Spinal cord (tissue), 10 donors: ENCODE measurements around the gene CUX1. TPM values are rescaled to one million over a fixed set of nuclear protein-coding genes. Genes with fewer than 3 reads are reported as not detected.
A peak's percentile ranks its signal among the peaks of the same experiment; 100 is the strongest.
"Not testable (repeated sequence)": the region's sequence is repeated elsewhere in the genome, so short reads cannot be mapped to it uniquely, and the experiment has no call there.

Source experiments
- DNase-seq, 6 donors: peaks; one replicate each; pipeline versions ENCODE4 v3.0.0 to v3.0.0-alpha.2; 2013 to 2015; ENCODE audit warnings: low spot score in 6 of 6, low read depth in 4 of 6
- H3K27ac ChIP-seq: one replicate; pipeline ENCODE4 v1.5.1; 2013; ENCODE audit warnings: low read depth, low read length, control low read depth
- H3K27me3 ChIP-seq: one replicate; pipeline ENCODE4 v1.6.1; 2013; ENCODE audit warnings: low read length; ENCODE audit not compliant: control insufficient read depth, insufficient read depth
- H3K36me3 ChIP-seq: one replicate; pipeline ENCODE4 v1.6.1; 2013; ENCODE audit warnings: low read length; ENCODE audit not compliant: control insufficient read depth, insufficient read depth
- H3K4me1 ChIP-seq: one replicate; pipeline ENCODE4 v1.6.1; 2013; ENCODE audit warnings: low read length; ENCODE audit not compliant: control insufficient read depth, insufficient read depth
- H3K4me3 ChIP-seq: one replicate; pipeline ENCODE4 v1.5.1; 2013; ENCODE audit warnings: low read depth, low read length, control low read depth
- H3K9me3 ChIP-seq: one replicate; pipeline ENCODE4 v1.6.1; 2013; ENCODE audit warnings: low read length; ENCODE audit not compliant: control insufficient read depth, insufficient read depth
- WGBS: methylation state at CpG from one replicate; pipeline ENCODE4 v1.1.5; 2013; ENCODE audit warnings: missing lambda C conversion rate; ENCODE audit not compliant: insufficient coverage; 5-methylcytosine and 5-hydroxymethylcytosine counted together
- polyA plus RNA-seq, 2 donors: library from polyadenylated mRNA; unstranded; fragments of 120-200 nt; gene quantifications; one replicate each; pipeline ENCODE4 v1.2.1, GENCODE V29; 2013; ENCODE audit not compliant: insufficient read length in 2 of 2
- total RNA-seq, 2 donors: library from RNA; depleted of rRNA in 1 of 2; stranded (reverse); fragments of 120-200 nt in 1 of 2; fragments of >200 nt in 1 of 2; gene quantifications; one replicate each; pipeline versions ENCODE4 v1.2.3 to v1.2.4, GENCODE V29; 2013 to 2014
- donor health status: healthy.

CUX1 gene
- total and polyA plus RNA-seq, 4 donors: 45.1 to 111 (median 76.1) TPM

DNA sequence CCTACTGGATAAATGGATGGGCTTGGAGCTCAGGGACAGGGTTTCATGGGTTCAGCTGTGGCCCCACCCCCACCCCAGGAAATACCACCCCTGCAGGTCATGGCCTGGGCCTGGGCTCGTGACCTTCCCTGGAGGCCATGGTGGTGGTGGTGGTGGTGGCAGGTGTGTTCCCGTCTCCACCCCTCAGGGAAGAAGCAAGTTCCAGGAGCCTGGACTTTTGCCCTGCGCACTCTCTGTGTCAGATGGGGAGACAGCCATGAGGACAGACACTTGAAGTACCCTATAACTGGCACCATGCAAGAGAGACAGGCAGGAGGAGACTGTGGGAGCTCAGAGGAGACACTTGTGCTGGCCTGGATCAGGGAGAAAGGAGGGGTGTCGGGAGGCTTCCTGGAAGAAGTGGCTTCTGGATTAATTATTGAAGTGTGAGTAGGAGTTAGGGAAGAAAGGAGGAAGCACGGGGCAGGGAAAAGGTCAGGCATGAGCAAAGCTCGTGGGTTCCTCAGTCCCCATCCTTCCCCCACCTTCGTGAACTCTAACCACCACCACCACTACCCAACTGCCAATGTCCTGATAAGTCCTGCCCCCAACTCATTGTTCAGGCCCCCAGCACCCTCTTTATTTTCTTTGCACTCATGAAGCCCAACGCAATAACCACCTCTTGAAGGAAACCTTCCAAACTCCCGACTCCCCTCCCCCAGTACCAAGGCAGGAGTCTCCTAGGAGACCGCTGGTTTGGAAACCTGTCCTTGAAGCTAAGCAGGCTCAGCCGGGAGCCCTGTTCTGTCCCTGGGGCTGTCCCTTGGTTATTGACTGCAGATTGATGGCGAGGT, 478.1 kb downstream of the CUX1 start:
- no peak overlapping the region for H3K4me3 ChIP-seq
- no peaks in the 10 kb centered on the region for H3K9me3 ChIP-seq
- DNase-seq: peak in 1 of 6 donors; percentile 24
- no peaks in the 10 kb centered on the region for H3K27me3 ChIP-seq
- peaks cover 21% of the 10 kb centered on the region for H3K36me3 ChIP-seq
- 60% methylated on average over 9 of the region's 12 CpGs for WGBS
- peaks cover 46% of the 10 kb centered on the region for H3K4me1 ChIP-seq
- H3K27ac ChIP-seq: no peak overlapping the region

- Histone ChIP-seq H3K27ac (no peak overlapping the region), H3K4me1 (peaks cover 45% of the 10 kb centered on the region), H3K9me3 (no peaks in the 10 kb centered on the region), H3K27me3 (no peaks in the 10 kb centered on the region), H3K4me3 (no peak overlapping the region), H3K36me3 (peaks cover 24% of the 10 kb centered on the region)
- 72% methylated on average over 6 of the region's 6 CpGs for WGBS
- DNase-seq: no peak
Measured at GRCh38 chr7:102296179-102296438, 478.7 kb downstream of the CUX1 start.

DNA sequence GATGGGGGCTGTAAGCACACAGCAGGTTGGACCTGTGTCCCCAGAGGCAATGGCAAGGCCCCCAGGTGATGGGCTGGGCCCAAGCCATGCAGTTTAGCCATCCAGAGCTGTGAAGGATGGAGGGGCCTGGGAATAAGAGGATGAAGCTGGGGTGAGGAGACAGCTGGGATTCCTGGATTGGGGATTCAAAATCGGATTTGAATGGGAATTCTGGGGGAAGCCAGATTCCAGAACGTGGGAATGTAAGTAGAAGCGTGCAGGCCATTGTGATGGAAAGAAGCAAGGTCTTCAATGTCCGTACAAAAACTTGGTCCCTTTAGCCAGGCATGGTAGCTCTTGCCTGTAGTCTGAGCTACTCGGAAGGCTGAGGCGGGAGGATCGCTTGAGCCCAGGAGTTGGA, 479.1 kb downstream of the CUX1 start:
- no peak overlapping the region for H3K27ac ChIP-seq
- H3K4me1 ChIP-seq: peaks cover 45% of the 10 kb centered on the region

GRCh38 chr7:102297487-102298218, 480.2 kb downstream of the CUX1 start:
- Histone ChIP-seq H3K4me3 (no peak overlapping the region), H3K9me3 (no peaks in the 10 kb centered on the region), H3K27ac (no peak overlapping the region), H3K27me3 (no peaks in the 10 kb centered on the region), H3K36me3 (peaks cover 36% of the 10 kb centered on the region), H3K4me1 (peaks cover 51% of the 10 kb centered on the region)
- DNase-seq: no peak
- 96% methylated on average over 8 of the region's 10 CpGs for WGBS

More for the DNA sequence above, 479.1 kb downstream of the CUX1 start:
- H3K36me3 ChIP-seq: peaks cover 27% of the 10 kb centered on the region
- WGBS: 87% methylated on average over 7 of the region's 7 CpGs
- no peaks in the 10 kb centered on the region for H3K9me3 ChIP-seq
- no peak overlapping the region for H3K4me3 ChIP-seq
- DNase-seq: no peak
- H3K27me3 ChIP-seq: no peaks in the 10 kb centered on the region

GRCh38 chr7:102300643-102301221, 483.3 kb downstream of the CUX1 start:
- peaks cover 48% of the 10 kb centered on the region for H3K36me3 ChIP-seq
- peaks cover 45% of the 10 kb centered on the region for H3K4me1 ChIP-seq
- no peak overlapping the region for H3K4me3 ChIP-seq
- H3K9me3 ChIP-seq: no peaks in the 10 kb centered on the region
- 50% methylated on average over 84 of the region's 84 CpGs for WGBS
- no peaks in the 10 kb centered on the region for H3K27me3 ChIP-seq
- DNase-seq: peak in 1 of 6 donors; percentile 31
- no peak overlapping the region for H3K27ac ChIP-seq

GRCh38 chr7:102301367-102301766, 483.9 kb downstream of the CUX1 start:
- H3K27me3 ChIP-seq, H3K9me3 ChIP-seq, H3K27ac ChIP-seq, DNase-seq, H3K4me3 ChIP-seq: not testable (repeated sequence)
- 90% methylated on average over 2 of the region's 14 CpGs for WGBS
- H3K36me3 ChIP-seq: peaks cover 48% of the 10 kb centered on the region
- H3K4me1 ChIP-seq: peaks cover 40% of the 10 kb centered on the region

- peaks cover 55% of the 10 kb centered on the region for H3K36me3 ChIP-seq
Measured at GRCh38 chr7:102302025-102302424, 484.6 kb downstream of the CUX1 start.

GRCh38 chr7:102303669-102304422, 486.4 kb downstream of the CUX1 start:
- Histone ChIP-seq H3K27ac (no peak overlapping the region), H3K4me3 (no peak overlapping the region), H3K27me3 (no peaks in the 10 kb centered on the region), H3K36me3 (peaks cover 73% of the 10 kb centered on the region), H3K4me1 (peaks cover 58% of the 10 kb centered on the region), H3K9me3 (no peaks in the 10 kb centered on the region)
- 68% methylated on average over 11 of the region's 13 CpGs for WGBS
- DNase-seq: no peak

More at GRCh38 chr7:102302025-102302424, 484.6 kb downstream of the CUX1 start:
- Histone ChIP-seq H3K4me3 (no peak overlapping the region), H3K27ac (no peak overlapping the region), H3K27me3 (no peaks in the 10 kb centered on the region), H3K9me3 (no peaks in the 10 kb centered on the region), H3K4me1 (peaks cover 45% of the 10 kb centered on the region)
- DNase-seq: no peak
- WGBS: 54% methylated on average over 6 of the region's 6 CpGs

GRCh38 chr7:102304668-102305067, 487.2 kb downstream of the CUX1 start:
- H3K4me1 ChIP-seq: peaks cover 58% of the 10 kb centered on the region
- WGBS: 42% methylated on average over 11 of the region's 11 CpGs
- H3K9me3 ChIP-seq: no peaks in the 10 kb centered on the region

More at GRCh38 chr7:102304668-102305067, 487.2 kb downstream of the CUX1 start:
- Histone ChIP-seq H3K4me3 (no peak overlapping the region), H3K27me3 (no peaks in the 10 kb centered on the region), H3K36me3 (peaks cover 81% of the 10 kb centered on the region), H3K27ac (no peak overlapping the region)
- DNase-seq: peak in 2 of 6 donors; percentile 12 to 38
